Common myeloid progenitor, CD34-positive (primary cell): ENCODE results near the gene FGF12.

Experiments
- CTCF ChIA-PET: fragments of 350-600 bp; sonication (Branson Sonifier 250); formaldehyde crosslinking; loops from one replicate; lab custom pipeline; 2021; ENCODE audit warnings: antibody characterized with exemption; lab: Charles Lee
- POLR2A ChIA-PET: fragments of 350-600 bp; sonication (Branson Sonifier 250); formaldehyde crosslinking; loops from one replicate; lab custom pipeline; 2021; ENCODE audit warnings: antibody characterized with exemption; lab: Charles Lee
- DNase-seq, 3 donors: peaks; one replicate each; pipeline versions ENCODE4 v3.0.0 to v3.0.0-alpha.2; 2013
- H3K27ac ChIP-seq, 2 experiments: 1 replicate in 1 of 2; 2 replicates in 1 of 2; pipeline ENCODE4 v1.7.0; 2013; ENCODE audit warnings: inconsistent platforms in 2 of 2, low read length in 2 of 2, mild to moderate bottlenecking in 2 of 2, low read depth in 1 of 2, moderate library complexity in 1 of 2; ENCODE audit not compliant: severe bottlenecking in 2 of 2, insufficient read depth in 1 of 2, poor library complexity in 1 of 2
- H3K27me3 ChIP-seq, 5 experiments: replicated peaks in 2 of 5; 1 replicate in 3 of 5; 2 replicates in 2 of 5; pipeline versions ENCODE4 v1.6.1 to v1.7.0; 2013; ENCODE audit warnings: low read length in 4 of 5, mild to moderate bottlenecking in 2 of 5, moderate library complexity in 2 of 5, inconsistent platforms in 1 of 5; ENCODE audit not compliant: insufficient read depth in 5 of 5, control insufficient read depth in 4 of 5
- H3K36me3 ChIP-seq, 4 experiments: 1 replicate in 2 of 4; 2 replicates in 2 of 4; pipeline versions ENCODE4 v1.6.1 to v1.7.0; 2013; ENCODE audit warnings: low read length in 3 of 4, control low read depth in 1 of 4, mild to moderate bottlenecking in 1 of 4; ENCODE audit not compliant: control insufficient read depth in 4 of 4, insufficient read depth in 4 of 4
- H3K4me1 ChIP-seq, 4 experiments: 1 replicate in 3 of 4; 2 replicates in 1 of 4; pipeline versions ENCODE4 v1.6.1 to v1.7.1; 2013; ENCODE audit warnings: low read length in 3 of 4, mild to moderate bottlenecking in 3 of 4, control low read depth in 1 of 4, inconsistent platforms in 1 of 4, moderate library complexity in 1 of 4; ENCODE audit not compliant: control insufficient read depth in 4 of 4, insufficient read depth in 4 of 4; ENCODE audit errors: control extremely low read depth in 1 of 4
- H3K4me3 ChIP-seq, 7 experiments: 1 replicate in 4 of 7; 2 replicates in 3 of 7; pipeline versions ENCODE4 v1.5.1 to v1.7.0; 2013; ENCODE audit warnings: mild to moderate bottlenecking in 7 of 7, low read length in 6 of 7, moderate library complexity in 6 of 7, inconsistent platforms in 2 of 7, low read depth in 2 of 7, control low read depth in 1 of 7; ENCODE audit not compliant: insufficient read depth in 4 of 7, control insufficient read depth in 1 of 7; ENCODE audit errors: extremely low read depth in 1 of 7
- H3K9me3 ChIP-seq, 5 experiments: 1 replicate in 4 of 5; 2 replicates in 1 of 5; pipeline versions ENCODE4 v1.6.1 to v1.7.1; 2013; ENCODE audit warnings: low read length in 4 of 5, mild to moderate bottlenecking in 2 of 5, inconsistent platforms in 1 of 5, low read depth in 1 of 5, moderate library complexity in 1 of 5; ENCODE audit not compliant: control insufficient read depth in 4 of 5, insufficient read depth in 2 of 5; ENCODE audit errors: control extremely low read depth in 1 of 5
- WGBS: methylation state at CpG from one replicate; pipeline ENCODE4 v1.1.5; 2013; ENCODE audit not compliant: insufficient coverage; 5-methylcytosine and 5-hydroxymethylcytosine counted together

FGF12 gene

GRCh38 chr3:192573240-192573639 lies 154.1 kb downstream of the FGF12 start:
- ChIA-PET CTCF (no interaction called here), POLR2A (no interaction called here)
- 80% methylated on average over 1 of the region's 2 CpGs for WGBS

GRCh38 chr3:192570821-192571791 lies 156.2 kb downstream of the FGF12 start:
- no peak overlapping the region for H3K27ac ChIP-seq
- H3K9me3 ChIP-seq, result no peaks in the 10 kb centered on the region
- 5% methylated on average over 19 of the region's 30 CpGs for WGBS
- DNase-seq, result peak; percentile 18 to 68 (median 47)
- H3K36me3 ChIP-seq, result no peaks in the 10 kb centered on the region
- ChIA-PET CTCF (interaction anchor here (1.1 to 10.6 kb wide), 4 partner anchors 9 to 232 kb away, joined by 3 to 75 read pairs (median 4); no protein-coding TSS in a partner anchor), POLR2A (no interaction called here)
- H3K4me3 ChIP-seq, result peak overlapping the region in 5 of 7 experiments; percentile 40 to 56 (median 45)
- H3K4me1 ChIP-seq, result peaks cover 0 to 9% (median 4%) of the 10 kb centered on the region in 4 experiments
- H3K27me3 ChIP-seq, result peaks cover 2 to 9% (median 7%) of the 10 kb centered on the region in 5 experiments

More at GRCh38 chr3:192573240-192573639, 154.1 kb downstream of the FGF12 start:
- H3K36me3 ChIP-seq, result no peaks in the 10 kb centered on the region
- H3K4me1 ChIP-seq, result peaks cover 0 to 9% (median 4%) of the 10 kb centered on the region in 4 experiments
- no peak overlapping the region for H3K27ac ChIP-seq
- H3K27me3 ChIP-seq, result peaks cover 2 to 10% (median 7%) of the 10 kb centered on the region in 5 experiments
- no peak overlapping the region for H3K4me3 ChIP-seq
- no peaks in the 10 kb centered on the region for H3K9me3 ChIP-seq
- no peak for DNase-seq

GRCh38 chr3:192570315-192570714 lies 157.0 kb downstream of the FGF12 start:
- ChIA-PET CTCF (interaction anchor here (1.3 to 10.6 kb wide), 3 partner anchors 9 to 233 kb away, joined by 4 to 75 read pairs (median 4); no protein-coding TSS in a partner anchor), POLR2A (no interaction called here)
- Histone ChIP-seq H3K4me1 (peaks cover 0 to 9% (median 4%) of the 10 kb centered on the region in 4 experiments), H3K9me3 (no peaks in the 10 kb centered on the region), H3K36me3 (no peaks in the 10 kb centered on the region), H3K27me3 (peaks cover 2 to 9% (median 7%) of the 10 kb centered on the region in 5 experiments), H3K4me3 (no peak overlapping the region), H3K27ac (no peak overlapping the region)
- DNase-seq, result no peak

- peak; percentile 75 to 89 (median 86) for DNase-seq
- Histone ChIP-seq H3K27ac (no peak overlapping the region), H3K9me3 (no peaks in the 10 kb centered on the region), H3K4me1 (peaks cover 0 to 9% (median 4%) of the 10 kb centered on the region in 4 experiments), H3K27me3 (peaks cover 2 to 9% (median 7%) of the 10 kb centered on the region in 5 experiments), H3K4me3 (no peak overlapping the region), H3K36me3 (no peaks in the 10 kb centered on the region)
- ChIA-PET POLR2A (no interaction called here), CTCF (interaction anchor here (0.6 to 10.6 kb wide), 5 partner anchors 9 to 241 kb away, joined by 3 to 75 read pairs (median 4); no protein-coding TSS in a partner anchor)
- WGBS, result 100% methylated on average over 1 of the region's 6 CpGs
These were observed 160.5 kb downstream of the FGF12 start for GRCh38 chr3:192566706-192567290.

- ChIA-PET POLR2A (no interaction called here), CTCF (interaction anchor here (1.0 to 10.6 kb wide), 5 partner anchors 82 to 368 kb away, joined by 3 to 75 read pairs (median 3); no protein-coding TSS in a partner anchor)
- no peak overlapping the region for H3K27ac ChIP-seq
- no peaks in the 10 kb centered on the region for H3K4me1 ChIP-seq
- H3K27me3 ChIP-seq, result peaks cover 0 to 7% (median 2%) of the 10 kb centered on the region in 5 experiments
- no peak overlapping the region for H3K4me3 ChIP-seq
- H3K9me3 ChIP-seq, result no peaks in the 10 kb centered on the region
- no peak for DNase-seq
- H3K36me3 ChIP-seq, result no peaks in the 10 kb centered on the region
These were observed 162.7 kb downstream of the FGF12 start for GRCh38 chr3:192564611-192565010.

- Histone ChIP-seq H3K9me3 (no peaks in the 10 kb centered on the region), H3K27me3 (peaks cover 0 to 5% (median 0%) of the 10 kb centered on the region in 5 experiments), H3K4me1 (no peaks in the 10 kb centered on the region), H3K36me3 (no peaks in the 10 kb centered on the region), H3K4me3 (no peak overlapping the region), H3K27ac (no peak overlapping the region)
- no peak for DNase-seq
- POLR2A ChIA-PET, result no interaction called here
- CTCF ChIA-PET, result interaction anchor here (1.1 to 10.6 kb wide), 2 partner anchors 234 to 239 kb away, joined by 3 to 75 read pairs; no protein-coding TSS in a partner anchor
These were observed 163.9 kb downstream of the FGF12 start for GRCh38 chr3:192563417-192563816.
